Stimulated activated CD4-positive, alpha-beta T cell treated with anti-CD3 and anti-CD28 coated beads, Interleukin-2, amount 100 ng/mL, for 24 hours (primary cell): ENCODE measurements around the gene ITGB5.

Experiments
- DNase-seq, 2 donors: peaks; one replicate each; pipeline ENCODE4 v3.0.0-alpha.2; 2020

Gene ITGB5

GRCh38 chr3:124860599-124860998 is 26.6 kb downstream of the ITGB5 start:
- DNase-seq: no peak

- no peak for DNase-seq
These were observed 28.1 kb downstream of the ITGB5 start for GRCh38 chr3:124859025-124859424.

- DNase-seq: no peak
These were observed 28.9 kb downstream of the ITGB5 start for GRCh38 chr3:124858275-124858674.

- DNase-seq: no peak
These were observed 30.5 kb downstream of the ITGB5 start for GRCh38 chr3:124856677-124857076.

GRCh38 chr3:124854009-124854408 is 33.2 kb downstream of the ITGB5 start:
- DNase-seq: no peak

GRCh38 chr3:124853446-124853845 is 33.7 kb downstream of the ITGB5 start:
- DNase-seq: no peak

GRCh38 chr3:124851905-124852304 is 35.3 kb downstream of the ITGB5 start:
- no peak for DNase-seq

- no peak for DNase-seq
These were observed 36.0 kb downstream of the ITGB5 start for GRCh38 chr3:124851136-124851535.

- no peak for DNase-seq
These were observed 36.5 kb downstream of the ITGB5 start for GRCh38 chr3:124850633-124851032.

- no peak for DNase-seq
These were observed 37.0 kb downstream of the ITGB5 start for GRCh38 chr3:124850212-124850611.

GRCh38 chr3:124848300-124848699 is 38.9 kb downstream of the ITGB5 start:
- no peak for DNase-seq

- no peak for DNase-seq
These were observed 39.3 kb downstream of the ITGB5 start for GRCh38 chr3:124847863-124848262.

GRCh38 chr3:124847051-124847450 is 40.1 kb downstream of the ITGB5 start:
- DNase-seq: no peak

- no peak for DNase-seq
These were observed 41.0 kb downstream of the ITGB5 start for GRCh38 chr3:124846189-124846588.

GRCh38 chr3:124845406-124845805 is 41.8 kb downstream of the ITGB5 start:
- no peak for DNase-seq

GRCh38 chr3:124843506-124844177 is 43.5 kb downstream of the ITGB5 start:
- no peak for DNase-seq

- no peak for DNase-seq
These were observed 44.1 kb downstream of the ITGB5 start for GRCh38 chr3:124843047-124843446.

- DNase-seq: no peak
These were observed 45.6 kb downstream of the ITGB5 start for GRCh38 chr3:124841517-124841916.

GRCh38 chr3:124840331-124840730 is 46.8 kb downstream of the ITGB5 start:
- DNase-seq: no peak

- DNase-seq: no peak
These were observed 47.3 kb downstream of the ITGB5 start for GRCh38 chr3:124839896-124840295.

GRCh38 chr3:124838963-124839362 is 48.2 kb downstream of the ITGB5 start:
- DNase-seq: no peak

GRCh38 chr3:124837730-124838186 is 49.4 kb downstream of the ITGB5 start:
- no peak for DNase-seq

GRCh38 chr3:124837065-124837464 is 50.1 kb downstream of the ITGB5 start:
- DNase-seq: no peak

- DNase-seq: no peak
These were observed 50.7 kb downstream of the ITGB5 start for GRCh38 chr3:124836448-124836847.
